Measurements from ENCODE around the gene ARHGEF33.

Gene ARHGEF33

GRCh38 chr2:38912619-38913018, 22.9 kb downstream of the ARHGEF33 start:
- no peak for DNase-seq

GRCh38 chr2:38922389-38922788, 32.7 kb downstream of the ARHGEF33 start:
- DNase-seq, result no peak

GRCh38 chr2:38922902-38923301, 33.2 kb downstream of the ARHGEF33 start:
- DNase-seq, result peak in 1 of 2 experiments; percentile 40

DNA sequence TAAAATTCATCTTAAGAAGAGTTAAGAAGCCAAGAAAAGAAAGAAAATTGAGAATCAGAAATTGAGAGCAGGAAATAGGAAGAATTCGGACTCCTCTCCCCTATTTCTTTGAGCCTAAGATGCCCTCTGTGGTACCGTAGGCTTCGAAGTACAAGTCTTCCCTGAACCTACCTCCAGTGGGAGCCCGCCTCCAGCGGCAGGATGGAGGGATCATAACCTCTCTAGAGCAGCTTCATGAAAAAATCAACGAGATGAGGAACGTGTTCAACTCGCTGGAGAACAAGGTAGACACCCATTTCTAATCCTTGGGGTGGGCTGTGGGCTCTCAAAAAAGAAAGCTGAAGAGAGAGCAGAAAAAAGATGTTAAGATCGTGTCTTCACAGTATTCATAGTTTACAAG, 36.3 kb downstream of the ARHGEF33 start:
- no peak for DNase-seq

- DNase-seq, result no peak
Observed at GRCh38 chr2:38930600-38930999, 40.9 kb downstream of the ARHGEF33 start.

DNA sequence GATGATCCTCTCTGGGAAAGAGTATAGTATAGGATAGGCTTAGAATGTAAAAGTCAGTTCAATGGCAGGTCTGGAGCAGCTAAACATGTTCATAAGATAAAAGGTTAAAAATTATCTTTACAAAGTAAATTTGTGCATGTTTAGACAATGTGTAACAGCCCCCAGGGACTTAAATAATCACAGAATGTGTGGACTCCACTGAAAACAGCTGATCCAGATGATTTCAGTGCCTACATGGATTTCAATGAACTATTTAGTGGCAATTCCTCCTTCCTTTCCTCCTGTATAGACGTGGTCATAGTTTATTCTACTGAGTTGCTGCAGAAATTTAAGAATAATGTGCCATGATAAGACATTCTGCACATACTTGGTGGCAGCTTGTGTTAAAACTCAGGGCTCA, 42.9 kb downstream of the ARHGEF33 start:
- DNase-seq, result no peak

DNA sequence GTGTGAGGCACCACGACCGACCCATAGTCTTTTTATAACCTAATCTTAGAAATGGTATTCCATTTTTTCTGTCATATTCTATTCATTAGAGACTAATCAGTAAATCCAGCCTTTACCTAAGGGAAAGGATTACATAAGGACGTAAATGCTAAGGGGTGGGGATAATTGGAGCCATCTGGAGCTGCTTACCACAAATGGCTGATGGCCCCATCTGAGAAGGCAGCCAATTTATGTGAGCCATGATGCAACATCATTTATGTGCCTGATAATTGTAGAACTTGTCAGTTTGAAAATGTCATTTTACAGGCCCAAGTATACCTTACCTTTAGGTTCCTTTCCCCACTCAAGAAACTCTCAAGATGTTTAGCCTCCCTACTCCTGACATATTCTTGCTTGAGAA, 44.0 kb downstream of the ARHGEF33 start:
- peak; percentile 76 to 94 for DNase-seq

DNA sequence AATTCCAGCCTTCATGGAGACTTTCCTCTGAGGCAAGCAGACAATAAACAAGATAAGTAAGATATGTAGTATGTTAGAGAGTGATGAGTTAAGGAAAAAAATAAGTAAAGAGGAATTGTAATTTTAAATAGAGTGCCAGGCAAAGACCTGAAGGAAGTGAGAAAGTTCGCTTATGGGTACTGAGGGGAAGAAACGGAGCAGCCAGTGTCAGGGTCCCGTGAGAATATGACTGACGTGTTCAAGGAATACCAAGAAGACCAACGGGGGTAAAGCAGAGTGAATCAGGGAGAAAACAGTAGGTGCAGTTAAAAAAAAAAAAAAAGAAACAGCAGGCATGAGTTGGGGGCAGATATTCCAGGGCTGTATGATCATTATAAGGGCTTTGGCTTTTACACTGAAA, 45.1 kb downstream of the ARHGEF33 start:
- no peak for DNase-seq

DNA sequence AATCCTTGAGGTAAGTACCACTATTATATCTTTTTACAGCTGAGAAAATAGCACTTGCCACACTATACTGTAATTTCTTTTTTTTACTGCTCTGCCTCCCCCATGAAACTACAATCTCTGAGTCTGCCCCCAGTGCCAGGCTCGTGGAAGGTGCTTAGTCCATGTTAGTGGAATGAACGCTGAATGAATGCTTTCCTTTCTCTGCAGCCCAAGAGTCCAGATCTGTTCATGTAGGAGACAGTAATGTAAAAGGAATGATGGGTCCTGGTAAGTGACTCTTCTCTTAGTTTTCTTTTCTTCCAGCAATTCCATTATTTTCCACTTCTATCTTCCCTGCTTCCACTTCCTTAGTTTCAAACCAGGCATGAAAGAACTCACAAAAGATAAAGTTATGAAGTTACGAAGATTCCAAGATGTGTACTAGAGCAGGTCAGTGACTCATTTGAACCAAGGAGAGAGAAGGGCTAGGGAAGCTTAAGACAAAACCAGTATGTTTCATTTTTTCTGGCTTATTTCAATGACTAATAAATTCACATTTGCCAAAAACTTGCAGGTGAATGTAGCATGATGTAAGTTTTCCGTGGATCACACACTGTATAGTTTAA, 46.0 kb downstream of the ARHGEF33 start:
- no peak for DNase-seq

DNA sequence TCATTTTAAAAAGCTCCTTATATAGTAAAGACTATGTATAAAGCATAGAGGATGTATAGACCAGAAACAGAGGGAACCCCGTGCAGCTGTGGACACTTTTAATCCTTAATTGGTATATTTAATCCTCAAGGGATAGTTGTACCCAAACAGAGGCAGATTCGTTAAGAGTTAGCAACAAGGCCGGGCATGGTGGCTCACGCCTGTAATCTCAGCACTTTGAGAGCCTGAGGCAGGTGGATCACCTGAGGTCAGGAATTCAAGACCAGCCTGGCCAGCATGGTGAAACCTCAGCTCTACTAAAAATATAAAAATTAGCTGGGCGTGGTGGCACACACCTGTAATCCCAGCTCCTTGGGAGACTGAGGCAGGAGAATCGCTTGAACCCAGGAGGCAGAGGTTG, 46.8 kb downstream of the ARHGEF33 start:
- peak in 1 of 2 experiments; percentile 53 for DNase-seq

DNA sequence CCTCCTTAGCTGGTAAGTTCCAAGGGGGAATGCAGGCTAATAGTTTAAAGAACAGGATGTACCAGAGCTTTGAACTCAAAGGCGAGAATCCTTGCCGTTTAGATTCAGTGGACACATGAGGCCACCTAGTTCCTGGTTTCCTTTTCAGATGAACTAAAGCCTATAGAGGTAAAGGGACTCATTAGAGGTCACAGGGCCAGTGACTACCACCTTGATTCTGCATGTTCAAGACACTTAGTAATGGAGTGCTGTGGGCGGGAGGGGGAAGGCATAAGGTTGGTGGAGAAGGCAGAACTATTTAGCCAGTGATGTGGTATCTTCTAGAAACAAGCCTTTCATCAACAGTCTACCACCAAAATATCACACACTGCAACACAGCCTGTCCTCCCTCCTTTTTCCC, 47.9 kb downstream of the ARHGEF33 start:
- no peak for DNase-seq

GRCh38 chr2:38940746-38941145, 51.1 kb downstream of the ARHGEF33 start:
- DNase-seq, result no peak

DNA sequence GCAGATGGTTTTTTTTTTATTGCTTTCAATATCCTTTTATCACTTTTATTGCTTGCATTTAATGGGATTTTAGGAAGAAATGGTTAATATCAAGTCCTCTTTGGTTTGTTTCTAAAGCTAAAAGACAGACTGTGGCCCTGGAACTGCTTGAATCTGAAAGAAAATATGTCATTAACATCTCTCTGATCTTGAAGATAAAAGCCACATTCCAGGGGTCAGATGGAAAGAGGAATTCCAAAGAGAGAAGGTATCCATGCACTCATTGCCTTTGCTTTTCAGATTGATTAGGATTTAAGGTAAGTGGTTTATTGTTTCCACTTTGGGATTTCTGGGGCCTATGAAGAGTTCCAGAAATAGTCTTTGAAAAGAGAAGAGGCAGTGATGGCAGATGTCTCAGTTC, 54.1 kb downstream of the ARHGEF33 start:
- DNase-seq, result no peak

DNA sequence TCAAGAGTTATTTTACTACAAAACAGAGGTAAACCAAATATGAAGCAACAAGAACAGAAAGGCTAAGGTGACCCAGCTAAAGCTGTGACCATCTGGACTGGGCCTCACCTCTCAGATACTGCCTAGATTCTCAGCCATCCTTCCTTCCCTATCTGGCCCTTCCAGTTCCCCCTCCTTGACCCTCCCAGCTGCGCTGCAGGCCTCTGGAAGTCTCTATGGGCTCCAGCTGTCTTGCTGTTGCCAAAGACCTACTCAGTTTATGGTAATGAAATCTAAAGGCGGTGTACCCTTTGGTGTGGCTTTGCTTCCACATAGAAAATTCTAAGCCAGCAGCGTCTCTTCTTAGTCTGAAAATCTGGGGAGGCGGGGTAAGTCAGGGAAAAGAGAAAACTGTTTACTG, 55.7 kb downstream of the ARHGEF33 start:
- DNase-seq, result no peak

- no peak for DNase-seq
Observed at GRCh38 chr2:38945911-38946310, 56.2 kb downstream of the ARHGEF33 start.

DNA sequence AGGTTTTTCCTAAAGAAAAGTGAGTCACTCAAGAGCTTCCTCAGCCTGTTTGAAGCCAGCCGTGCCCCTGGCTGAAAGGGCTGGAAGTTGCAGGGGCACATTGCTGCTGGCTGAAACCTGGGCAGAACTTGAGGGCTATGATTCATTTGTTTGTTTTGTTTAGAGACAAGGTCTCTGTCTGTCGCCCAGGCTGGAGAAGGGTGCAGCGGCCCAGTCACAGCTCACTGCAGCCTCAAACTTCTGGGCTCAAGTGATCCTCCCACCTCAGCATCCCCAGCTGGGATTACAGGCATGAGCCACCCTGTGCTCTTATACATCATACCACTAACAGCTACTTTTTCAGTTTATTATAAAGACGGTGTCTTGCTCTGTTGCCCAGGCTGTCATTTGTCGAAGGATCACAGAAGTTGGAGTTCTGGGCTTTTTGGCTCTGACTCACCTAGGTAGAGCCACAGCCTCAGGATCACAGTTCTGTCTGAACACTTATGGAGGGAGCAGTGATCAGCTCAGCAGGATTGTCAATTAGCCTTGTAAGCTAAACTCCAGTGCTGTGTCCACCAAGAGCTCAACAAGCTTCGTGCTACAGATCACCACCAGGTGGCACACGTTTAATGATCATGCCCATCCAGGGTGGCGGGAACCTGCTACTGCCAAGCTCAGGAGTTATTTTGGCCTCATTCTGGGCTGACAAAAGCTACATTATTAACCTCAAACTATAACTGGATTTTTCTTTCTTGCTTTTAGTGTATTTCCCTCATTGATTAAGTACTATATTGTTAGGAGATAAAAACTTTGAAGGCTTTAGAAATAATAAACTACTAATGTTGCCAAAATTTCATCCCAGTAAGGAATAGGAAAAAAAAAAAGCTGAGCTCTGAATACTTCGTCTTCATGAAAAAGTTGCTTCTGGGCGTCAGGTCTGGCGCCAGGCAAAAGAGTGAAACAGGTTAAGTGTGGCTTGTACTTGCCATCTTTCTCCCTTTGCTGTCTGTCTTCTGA, 57.9 kb downstream of the ARHGEF33 start:
- peak; percentile 69 to 82 for DNase-seq

- no peak for DNase-seq
Observed at GRCh38 chr2:38948387-38948882, 58.8 kb downstream of the ARHGEF33 start.

- DNase-seq, result no peak
Observed at GRCh38 chr2:38948995-38949394, 59.3 kb downstream of the ARHGEF33 start.

DNA sequence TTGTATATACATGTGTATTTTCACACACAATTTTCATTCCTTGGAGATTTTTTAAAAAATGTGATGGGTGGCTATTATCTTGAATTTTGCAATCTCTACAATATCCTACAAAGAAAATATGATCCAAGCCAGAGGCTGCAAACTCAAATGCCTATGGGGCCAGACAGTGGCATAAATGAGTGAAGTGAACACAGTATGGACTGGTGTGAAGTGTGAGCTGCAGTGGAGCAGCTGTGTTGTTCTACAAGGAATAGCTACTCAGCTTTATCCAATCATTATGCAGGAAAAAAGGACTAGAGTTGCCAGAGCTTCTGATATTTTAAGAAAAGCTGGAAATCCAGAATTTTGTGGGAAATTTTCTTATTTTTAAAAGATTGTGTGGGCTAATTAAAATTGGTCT, 62.1 kb downstream of the ARHGEF33 start:
- no peak for DNase-seq

- no peak for DNase-seq
Observed at GRCh38 chr2:38957972-38958371, 68.3 kb downstream of the ARHGEF33 start.

DNA sequence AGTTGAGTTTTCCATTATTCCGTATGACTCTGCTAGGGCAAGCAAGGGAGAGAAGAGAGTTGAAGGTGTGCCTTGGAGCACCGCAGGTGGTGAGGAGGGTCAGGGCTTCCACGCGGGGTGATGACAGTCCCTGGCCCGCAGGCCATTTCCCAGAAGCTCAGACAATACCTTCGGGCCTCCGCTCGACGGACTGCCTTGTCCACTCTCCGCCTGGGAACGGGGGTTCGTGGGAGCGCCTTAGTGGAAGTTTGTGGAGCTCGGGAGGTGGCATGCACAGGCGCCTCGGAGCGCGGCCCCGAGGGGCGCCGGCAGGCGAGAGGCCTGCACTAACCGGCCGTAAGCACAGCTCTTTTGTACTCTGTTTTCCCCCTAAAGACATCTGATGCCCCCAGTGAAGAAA, 69.8 kb downstream of the ARHGEF33 start:
- no peak for DNase-seq

- DNase-seq, result peak; percentile 7 to 82
Observed at GRCh38 chr2:38959938-38960608, 70.4 kb downstream of the ARHGEF33 start.

GRCh38 chr2:38960609-38961320, 71.1 kb downstream of the ARHGEF33 start:
- no peak for DNase-seq
